Measurements from ENCODE around the gene BDKRB1.

BDKRB1 gene

GRCh38 chr14:96261772-96262655 lies 6.0 kb downstream of the BDKRB1 start:
- TF ChIP-seq ZFX (IDR thresholded peaks at IDR 0.05) (no peak), CTCF (conservative IDR thresholded peaks at IDR 0.05) (no peak)
- H3K27ac ChIP-seq: peak overlapping the region; percentile 69

- TF ChIP-seq CTCF (conservative IDR thresholded peaks at IDR 0.05) (peak; percentile 55), ZFX (IDR thresholded peaks at IDR 0.05) (no peak)
- H3K27ac ChIP-seq: peak overlapping the region; percentile 69
Measured at GRCh38 chr14:96263347-96264199, 7.6 kb downstream of the BDKRB1 start.

- no peak; the same call in 1 of the 2 replicates for TF ChIP-seq ZFX (IDR thresholded peaks at IDR 0.05)
- peak; percentile 30; the same call in 1 of the 2 replicates for TF ChIP-seq CTCF (conservative IDR thresholded peaks at IDR 0.05)
- peak overlapping the region; percentile 69 for H3K27ac ChIP-seq
Measured at GRCh38 chr14:96264200-96264553, 8.2 kb downstream of the BDKRB1 start.

- no peak for TF ChIP-seq ZFX (IDR thresholded peaks at IDR 0.05)
- peak; percentile 24 for TF ChIP-seq CTCF (conservative IDR thresholded peaks at IDR 0.05)
- peak overlapping the region; percentile 69 for H3K27ac ChIP-seq
Measured at GRCh38 chr14:96264853-96265252, 8.8 kb downstream of the BDKRB1 start.

- peak overlapping the region; percentile 69 for H3K27ac ChIP-seq
- TF ChIP-seq CTCF (conservative IDR thresholded peaks at IDR 0.05) (no peak), ZFX (IDR thresholded peaks at IDR 0.05) (no peak)
Measured at GRCh38 chr14:96265383-96266095, 9.5 kb downstream of the BDKRB1 start.

GRCh38 chr14:96267336-96267735 lies 11.3 kb downstream of the BDKRB1 start:
- H3K27ac ChIP-seq: no peak overlapping the region
- TF ChIP-seq ZFX (IDR thresholded peaks at IDR 0.05) (no peak), CTCF (conservative IDR thresholded peaks at IDR 0.05) (no peak)
